GM12878 (cell line): Measurements from ENCODE around the gene RGL4. TPM values are rescaled to one million over a fixed set of nuclear protein-coding genes. Genes with fewer than 3 reads are reported as not detected.

Experiments
- ATAC-seq: fragments of 200-7000 bp; cut with Tn5 transposase; 3 replicates; pipeline ENCODE4 v1.9.1; 2020; ENCODE audit warnings: mild to moderate bottlenecking, moderate library complexity
- BruUV-seq: library from RNA; stranded (reverse); fragments of 400-500 nt; replicated peaks from 2 replicates; lab custom pipeline; 2021; lab: Mats Ljungman, UMichigan
- CTCF ChIA-PET: fragments of 300-600 bp; sonication (Branson Sonifier 250); formaldehyde crosslinking; extraction: SDS; loops from one replicate; lab custom pipeline; 2021; ENCODE audit warnings: inconsistent platforms; lab: Yijun Ruan, JAX
- POLR2A ChIA-PET: fragments of 350-600 bp; formaldehyde crosslinking; extraction: SDS; loops from one replicate; lab custom pipeline; 2021; ENCODE audit warnings: inconsistent platforms; lab: Charles Lee
- RAD21 ChIA-PET: fragments of 300-600 bp; sonication (Branson Sonifier 250); formaldehyde crosslinking; loops from one replicate; lab custom pipeline; 2023; ENCODE audit warnings: antibody characterized with exemption; ENCODE audit not compliant: unreplicated experiment; lab: Charles Lee
- SMC1A ChIA-PET: fragments of 300-600 bp; sonication (Branson Sonifier 250); formaldehyde crosslinking; loops from one replicate; lab custom pipeline; 2023; ENCODE audit not compliant: unreplicated experiment, uncharacterized antibody; lab: Charles Lee
- DNase-seq: peaks from one replicate; pipeline ENCODE4 v3.0.0-alpha.2; 2011; ENCODE audit warnings: low read depth, low spot score
- FAIRE-seq: peaks from 3 replicates; lab custom pipeline; 2011; peaks lifted over from hg19 to GRCh38; lab: Jason Lieb, UNC
- H2AFZ ChIP-seq: 2 replicates; pipeline ENCODE4 v1.6.0; 2011; ENCODE audit warnings: low read depth, low read length, control low read depth; ENCODE audit not compliant: control insufficient read depth
- H3K27ac ChIP-seq: 2 replicates; pipeline ENCODE4 v1.5.1; 2011; ENCODE audit warnings: control low read depth; ENCODE audit not compliant: control insufficient read depth, insufficient read depth
- H3K27me3 ChIP-seq, 2 experiments: replicated peaks in 1 of 2; 2 replicates each; pipeline versions ENCODE4 v1.6.0 to v1.6.1; 2011; ENCODE audit warnings: low read length in 1 of 2; ENCODE audit not compliant: control insufficient read depth in 2 of 2, insufficient read depth in 2 of 2
- H3K36me3 ChIP-seq, 2 experiments: 2 replicates each; pipeline ENCODE4 v1.5.1; 2011; ENCODE audit warnings: low read length in 1 of 2; ENCODE audit not compliant: control insufficient read depth in 2 of 2, insufficient read depth in 2 of 2
- H3K4me1 ChIP-seq: 2 replicates; pipeline ENCODE4 v1.6.1; 2011; ENCODE audit warnings: mild to moderate bottlenecking, low read length, moderate library complexity, mixed read lengths; ENCODE audit not compliant: control insufficient read depth, insufficient read depth
- H3K4me2 ChIP-seq: 2 replicates; pipeline ENCODE4 v1.6.0; 2011; ENCODE audit warnings: control low read depth; ENCODE audit not compliant: control insufficient read depth, insufficient read depth
- H3K4me3 ChIP-seq: fragments of 200-600 bp; sonication (generic); 2 replicates; pipeline ENCODE4 v1.5.1; 2016
- H3K79me2 ChIP-seq: 2 replicates; pipeline ENCODE4 v1.6.0; 2011; ENCODE audit warnings: low read length; ENCODE audit not compliant: control insufficient read depth, insufficient read depth
- H3K9ac ChIP-seq: 2 replicates; pipeline ENCODE4 v1.8.0; 2011; ENCODE audit warnings: low read length, control low read depth, mixed read lengths; ENCODE audit not compliant: control insufficient read depth, insufficient read depth
- H3K9me3 ChIP-seq: replicated peaks from 3 replicates; pipeline ENCODE4 v1.5.1; 2011; ENCODE audit warnings: mild to moderate bottlenecking, low read length; ENCODE audit not compliant: control insufficient read depth, insufficient read depth
- H4K20me1 ChIP-seq: 2 replicates; pipeline ENCODE4 v1.6.0; 2011; ENCODE audit not compliant: control insufficient read depth, insufficient read depth
- BHLHE40 ChIP-seq, 2 experiments: fragments of 450-650 bp in 1 of 2; IDR thresholded peaks; 2 replicates each; pipeline ENCODE4 v1.6.1; 2011 to 2017; ENCODE audit warnings: low read depth in 2 of 2, borderline replicate concordance in 1 of 2, improper control_type of control experiment in 1 of 2, low read length in 1 of 2, mild to moderate bottlenecking in 1 of 2
- CBFB ChIP-seq: IDR thresholded peaks from 2 replicates; pipeline ENCODE4 v1.6.1; 2016; ENCODE audit warnings: antibody characterized with exemption, low read depth
- CHD2 ChIP-seq: IDR thresholded peaks from 2 replicates; pipeline ENCODE4 v1.6.1; 2011; ENCODE audit warnings: low read depth, low read length, improper control_type of control experiment, borderline replicate concordance
- CREB1 ChIP-seq: IDR thresholded peaks from 2 replicates; pipeline ENCODE4 v1.6.1; 2012; ENCODE audit warnings: low read depth, mild to moderate bottlenecking, inconsistent platforms
- CREM ChIP-seq: IDR thresholded peaks from 2 replicates; pipeline ENCODE4 v1.6.1; 2014; ENCODE audit warnings: antibody characterized with exemption, low read depth
- GABPA ChIP-seq: IDR thresholded peaks from 2 replicates; pipeline ENCODE4 v1.6.1; 2014; ENCODE audit warnings: antibody characterized with exemption, low read depth, mild to moderate bottlenecking, inconsistent platforms
- HCFC1 ChIP-seq: fragments of 150-350 bp; IDR thresholded peaks from 2 replicates; pipeline ENCODE4 v1.6.1; 2014; ENCODE audit warnings: low read length
- NFIC ChIP-seq: IDR thresholded peaks from 2 replicates; pipeline ENCODE4 v1.6.1; 2012; ENCODE audit warnings: low read depth, mild to moderate bottlenecking, inconsistent platforms, low read length, moderate library complexity
- PAX8 ChIP-seq: fragments of 450-650 bp; IDR thresholded peaks from 2 replicates; pipeline ENCODE4 v1.6.1; 2017; ENCODE audit warnings: mild to moderate bottlenecking, moderate library complexity
- POLR2A ChIP-seq: IDR thresholded peaks from 2 replicates; pipeline ENCODE4 v1.6.1; 2011; ENCODE audit warnings: low read depth, mild to moderate bottlenecking, low read length
- POU2F2 ChIP-seq: IDR thresholded peaks from 3 replicates; pipeline ENCODE4 v1.6.1; 2011; ENCODE audit warnings: low read depth, mild to moderate bottlenecking, low read length, borderline replicate concordance
- SMARCA5 ChIP-seq: fragments of 450-650 bp; IDR thresholded peaks from 2 replicates; pipeline ENCODE4 v1.6.1; 2017; ENCODE audit warnings: mild to moderate bottlenecking
- SMC3 ChIP-seq: IDR thresholded peaks from 2 replicates; pipeline ENCODE4 v1.6.1; 2011; ENCODE audit warnings: low read length, improper control_type of control experiment, borderline replicate concordance
- YY1 ChIP-seq: IDR thresholded peaks from 2 replicates; pipeline ENCODE4 v1.6.1; 2011; ENCODE audit warnings: low read depth, mild to moderate bottlenecking, low read length
- ZNF274 ChIP-seq: IDR thresholded peaks from one replicate; pipeline ENCODE4 v1.8.0; 2011; ENCODE audit not compliant: insufficient read length, insufficient read depth
- ZNF622 ChIP-seq: fragments of 450-650 bp; IDR thresholded peaks from 2 replicates; pipeline ENCODE4 v1.6.1; 2017; ENCODE audit warnings: mild to moderate bottlenecking, inconsistent platforms
- WGBS: methylation state at CpG from one replicate; pipeline ENCODE4 v1.1.6; 2016; ENCODE audit warnings: low lambda C conversion rate; ENCODE audit not compliant: insufficient replicate concordance, insufficient coverage; ENCODE audit errors: missing lambda C conversion rate; 5-methylcytosine and 5-hydroxymethylcytosine counted together
- in situ Hi-C: fragments of 300-500 bp; cut with MboI; formaldehyde crosslinking; loops from 9 replicates; pipeline ENCODE4 v1.14.3; 2018; ENCODE audit warnings: mixed read lengths
- intact Hi-C: fragments of 100-400 bp; cut with micrococcal nuclease; formaldehyde crosslinking; loops from one replicate; pipeline ENCODE4 v1.14.2; 2022; ENCODE audit not compliant: unreplicated experiment
- polyA plus RNA-seq, 11 experiments: library from polyadenylated mRNA; depleted of rRNA in 4 of 11; unstranded in 6 of 11; stranded (reverse) in 5 of 11; fragments of >200 nt; fragmentation: Nextera tagmentation in 4 of 11; fragmentation: Illumina TruSeq in 1 of 11; extraction: Ambion mirVana in 4 of 11; extraction: Trizol in 1 of 11; gene quantifications; 1 replicate in 1 of 11; 2 replicates in 10 of 11; pipeline versions ENCODE4 v1.2.1 to v1.2.3, GENCODE V29; 2011 to 2016; ENCODE audit warnings: inconsistent platforms in 2 of 11, missing spikeins in 2 of 11, low read depth in 1 of 11
- total RNA-seq, 4 experiments: library from RNA; depleted of rRNA in 3 of 4; stranded (reverse); fragments of >200 nt in 3 of 4; fragmentation: Illumina TruSeq in 1 of 4; extraction: Trizol in 1 of 4; gene quantifications; 2 replicates each; pipeline versions ENCODE4 v1.2.1 to v1.2.3, GENCODE V29; 2013 to 2021
- TF ChIP-seq, protein P1 (sequence below): IDR thresholded peaks from 2 replicates; pipeline ENCODE4 v1.6.1; 2012; ENCODE audit warnings: low read depth, low read length, improper control_type of control experiment
- TF ChIP-seq, protein P2 (sequence below): IDR thresholded peaks from 2 replicates; pipeline ENCODE4 v1.6.1; 2012; ENCODE audit warnings: mild to moderate bottlenecking, low read depth, low read length
- TF ChIP-seq, protein P3 (sequence below): IDR thresholded peaks from 2 replicates; pipeline ENCODE4 v1.6.1; 2011; ENCODE audit warnings: mild to moderate bottlenecking, low read depth, low read length, moderate library complexity; ENCODE audit not compliant: insufficient replicate concordance

The RGL4 gene
- total and polyA plus RNA-seq, 10 of the 15 experiments (the other 5 are each of a cell fraction or from before 2014, with no cell fraction given): 1.4 to 9.0 (median 2.0) TPM; not detected in 1

DNA sequence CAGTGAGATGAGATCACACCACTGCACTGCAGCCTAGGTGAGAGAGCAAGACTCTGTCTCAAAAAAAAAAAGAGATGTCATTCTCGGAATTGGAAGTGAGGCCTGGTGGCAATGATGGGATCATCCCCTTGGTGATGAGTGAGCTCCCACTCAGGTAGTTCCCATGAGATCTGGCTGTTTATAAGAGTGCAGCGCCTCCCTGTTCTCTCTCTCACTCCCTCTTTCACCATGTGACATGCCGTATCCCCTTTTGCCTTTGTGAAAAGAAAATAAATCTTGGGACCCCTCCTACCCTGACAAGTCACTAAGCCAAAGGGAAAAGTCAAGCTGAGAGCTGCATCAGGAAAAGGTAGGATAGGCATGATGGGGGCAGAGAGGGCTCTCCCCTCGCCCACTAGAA, 31.3 kb downstream of the RGL4 start (continued):
- TF ChIP-seq, protein P1, sequence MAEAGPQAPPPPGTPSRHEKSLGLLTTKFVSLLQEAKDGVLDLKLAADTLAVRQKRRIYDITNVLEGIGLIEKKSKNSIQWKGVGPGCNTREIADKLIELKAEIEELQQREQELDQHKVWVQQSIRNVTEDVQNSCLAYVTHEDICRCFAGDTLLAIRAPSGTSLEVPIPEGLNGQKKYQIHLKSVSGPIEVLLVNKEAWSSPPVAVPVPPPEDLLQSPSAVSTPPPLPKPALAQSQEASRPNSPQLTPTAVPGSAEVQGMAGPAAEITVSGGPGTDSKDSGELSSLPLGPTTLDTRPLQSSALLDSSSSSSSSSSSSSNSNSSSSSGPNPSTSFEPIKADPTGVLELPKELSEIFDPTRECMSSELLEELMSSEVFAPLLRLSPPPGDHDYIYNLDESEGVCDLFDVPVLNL: no peak
- TF ChIP-seq, all 136 proteins: peak for 0

DNA sequence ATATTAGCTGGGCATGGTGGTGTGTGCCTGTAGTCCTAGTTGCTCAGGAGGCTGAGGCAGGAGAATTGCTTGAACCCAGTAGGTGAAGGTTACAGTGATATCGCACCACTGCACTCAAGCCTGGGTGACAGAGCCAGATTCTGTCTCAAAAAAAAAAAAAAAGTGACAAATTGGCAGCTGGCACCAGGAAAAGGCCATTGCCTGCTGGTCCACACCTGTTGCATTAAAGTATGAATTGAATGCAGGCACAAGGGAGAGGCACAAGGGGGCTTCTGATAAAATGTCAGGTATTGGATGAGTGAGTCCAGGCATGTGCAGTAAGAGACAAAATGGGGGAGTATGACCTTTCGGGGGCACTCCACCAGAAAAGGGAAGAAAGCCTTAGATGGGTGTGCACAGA, 31.9 kb downstream of the RGL4 start:
- ChIA-PET POLR2A (no interaction called here), CTCF (no interaction called here), RAD21 (no interaction called here), SMC1A (no interaction called here)
- H3K79me2 ChIP-seq: no peaks in the 10 kb centered on the region
- TF ChIP-seq ZNF622 (no peak), CBFB (no peak), CREM (no peak), POU2F2 (no peak), CHD2 (no peak), POLR2A (no peak), BHLHE40 (IDR thresholded peaks at IDR 0.05; ENCODE audit: borderline replicate concordance in 1 of 2, low read depth in 2 of 2, low read length in 1 of 2) (no peak), PAX8 (no peak), HCFC1 (no peak), YY1 (no peak), NFIC (no peak), GABPA (no peak), SMC3 (no peak), CREB1 (no peak), ZNF274 (no peak), SMARCA5 (no peak)
- TF ChIP-seq, protein P2, sequence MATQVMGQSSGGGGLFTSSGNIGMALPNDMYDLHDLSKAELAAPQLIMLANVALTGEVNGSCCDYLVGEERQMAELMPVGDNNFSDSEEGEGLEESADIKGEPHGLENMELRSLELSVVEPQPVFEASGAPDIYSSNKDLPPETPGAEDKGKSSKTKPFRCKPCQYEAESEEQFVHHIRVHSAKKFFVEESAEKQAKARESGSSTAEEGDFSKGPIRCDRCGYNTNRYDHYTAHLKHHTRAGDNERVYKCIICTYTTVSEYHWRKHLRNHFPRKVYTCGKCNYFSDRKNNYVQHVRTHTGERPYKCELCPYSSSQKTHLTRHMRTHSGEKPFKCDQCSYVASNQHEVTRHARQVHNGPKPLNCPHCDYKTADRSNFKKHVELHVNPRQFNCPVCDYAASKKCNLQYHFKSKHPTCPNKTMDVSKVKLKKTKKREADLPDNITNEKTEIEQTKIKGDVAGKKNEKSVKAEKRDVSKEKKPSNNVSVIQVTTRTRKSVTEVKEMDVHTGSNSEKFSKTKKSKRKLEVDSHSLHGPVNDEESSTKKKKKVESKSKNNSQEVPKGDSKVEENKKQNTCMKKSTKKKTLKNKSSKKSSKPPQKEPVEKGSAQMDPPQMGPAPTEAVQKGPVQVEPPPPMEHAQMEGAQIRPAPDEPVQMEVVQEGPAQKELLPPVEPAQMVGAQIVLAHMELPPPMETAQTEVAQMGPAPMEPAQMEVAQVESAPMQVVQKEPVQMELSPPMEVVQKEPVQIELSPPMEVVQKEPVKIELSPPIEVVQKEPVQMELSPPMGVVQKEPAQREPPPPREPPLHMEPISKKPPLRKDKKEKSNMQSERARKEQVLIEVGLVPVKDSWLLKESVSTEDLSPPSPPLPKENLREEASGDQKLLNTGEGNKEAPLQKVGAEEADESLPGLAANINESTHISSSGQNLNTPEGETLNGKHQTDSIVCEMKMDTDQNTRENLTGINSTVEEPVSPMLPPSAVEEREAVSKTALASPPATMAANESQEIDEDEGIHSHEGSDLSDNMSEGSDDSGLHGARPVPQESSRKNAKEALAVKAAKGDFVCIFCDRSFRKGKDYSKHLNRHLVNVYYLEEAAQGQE: no peak
- TF ChIP-seq, protein P3, sequence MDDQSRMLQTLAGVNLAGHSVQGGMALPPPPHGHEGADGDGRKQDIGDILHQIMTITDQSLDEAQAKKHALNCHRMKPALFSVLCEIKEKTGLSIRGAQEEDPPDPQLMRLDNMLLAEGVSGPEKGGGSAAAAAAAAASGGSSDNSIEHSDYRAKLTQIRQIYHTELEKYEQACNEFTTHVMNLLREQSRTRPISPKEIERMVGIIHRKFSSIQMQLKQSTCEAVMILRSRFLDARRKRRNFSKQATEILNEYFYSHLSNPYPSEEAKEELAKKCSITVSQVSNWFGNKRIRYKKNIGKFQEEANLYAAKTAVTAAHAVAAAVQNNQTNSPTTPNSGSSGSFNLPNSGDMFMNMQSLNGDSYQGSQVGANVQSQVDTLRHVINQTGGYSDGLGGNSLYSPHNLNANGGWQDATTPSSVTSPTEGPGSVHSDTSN: no peak
- no peak overlapping the region for H2AFZ ChIP-seq
- no peaks in the 10 kb centered on the region for H3K9me3 ChIP-seq
- no peak overlapping the region for H3K4me3 ChIP-seq
- no peaks in the 10 kb centered on the region for H3K36me3 ChIP-seq
- ATAC-seq (no peak), DNase-seq (no peak), FAIRE-seq (no peak)
- in situ Hi-C loops: no loop called here
- H3K27me3 ChIP-seq: no peaks in the 10 kb centered on the region
- intact Hi-C loops: no loop called here
- H3K4me2 ChIP-seq: no peak overlapping the region
- no peaks in the 10 kb centered on the region for H3K4me1 ChIP-seq
- H3K9ac ChIP-seq: no peak overlapping the region
- H3K27ac ChIP-seq: no peak overlapping the region
- no peaks in the 10 kb centered on the region for H4K20me1 ChIP-seq
- 32% methylated on average over 2 of the region's 2 CpGs for WGBS
- BruUV-seq: no TSS peak
